Endodermal cell (in vitro differentiated cells): ENCODE measurements around the gene SRRM5. TPM values are rescaled to one million over a fixed set of nuclear protein-coding genes. Genes with fewer than 3 reads are reported as not detected.

Source experiments
- DNase-seq: peaks from one replicate; pipeline ENCODE4 v3.0.0-alpha.2; 2017
- H3K27ac ChIP-seq: 2 replicates; pipeline ENCODE4 v1.5.1; 2013; ENCODE audit warnings: mild to moderate bottlenecking, low read depth, low read length, moderate library complexity
- H3K27me3 ChIP-seq: 2 replicates; pipeline ENCODE4 v1.6.1; 2013; ENCODE audit warnings: mild to moderate bottlenecking, low read length, moderate library complexity; ENCODE audit not compliant: insufficient read depth, control insufficient read depth, poor library complexity, severe bottlenecking
- H3K36me3 ChIP-seq: 2 replicates; pipeline ENCODE4 v1.7.0; 2013; ENCODE audit warnings: mild to moderate bottlenecking, low read length, moderate library complexity; ENCODE audit not compliant: control insufficient read depth, insufficient read depth
- H3K4me1 ChIP-seq: one replicate; pipeline ENCODE4 v1.7.0; 2013; ENCODE audit warnings: low read length; ENCODE audit not compliant: control insufficient read depth, insufficient read depth
- H3K4me3 ChIP-seq: 2 replicates; pipeline ENCODE4 v1.5.1; 2013; ENCODE audit warnings: mild to moderate bottlenecking, low read length, moderate library complexity
- H3K9ac ChIP-seq: 2 replicates; pipeline ENCODE4 v1.6.1; 2013; ENCODE audit warnings: mild to moderate bottlenecking, low read length, moderate library complexity; ENCODE audit not compliant: poor library complexity, severe bottlenecking; ENCODE audit errors: extremely low read depth
- H3K9me3 ChIP-seq: 2 replicates; pipeline ENCODE4 v1.6.1; 2013; ENCODE audit warnings: mild to moderate bottlenecking, low read length, moderate library complexity; ENCODE audit not compliant: control insufficient read depth
- H3K27ac Mint-ChIP-seq: 2 replicates; pipeline ENCODE4 v1.8.0; 2020; ENCODE audit warnings: mixed read lengths
- H3K27me3 Mint-ChIP-seq: 2 replicates; pipeline ENCODE4 v1.8.0; 2021; ENCODE audit warnings: mild to moderate bottlenecking, mixed read lengths; ENCODE audit not compliant: insufficient read depth
- H3K36me3 Mint-ChIP-seq: 2 replicates; pipeline ENCODE4 v1.8.0; 2020; ENCODE audit warnings: low read depth, mixed read lengths
- H3K4me1 Mint-ChIP-seq: 2 replicates; pipeline ENCODE4 v1.8.0; 2020; ENCODE audit warnings: mixed read lengths
- H3K4me3 Mint-ChIP-seq: 2 replicates; pipeline ENCODE4 v1.8.0; 2020; ENCODE audit warnings: mild to moderate bottlenecking, moderate library complexity, mixed read lengths
- H3K9me3 Mint-ChIP-seq: 2 replicates; pipeline ENCODE4 v1.8.0; 2020; ENCODE audit warnings: mild to moderate bottlenecking, mixed read lengths
- CTCF ChIP-seq: fragments of 200-600 bp; sonication (generic); conservative IDR thresholded peaks from 2 replicates; pipeline ENCODE4 v1.5.0; 2021; ENCODE audit warnings: antibody characterized with exemption, mild to moderate bottlenecking
- WGBS, 2 experiments: methylation state at CpG; one replicate each; pipeline versions ENCODE4 v1.1.5 to v1.1.7; 2013; ENCODE audit warnings: missing lambda C conversion rate in 2 of 2, mixed read lengths in 1 of 2; ENCODE audit not compliant: insufficient coverage in 1 of 2, insufficient read length in 1 of 2; 5-methylcytosine and 5-hydroxymethylcytosine counted together
- total RNA-seq, 2 donors: library from RNA; stranded (reverse); fragmentation: NEBNext Ultra II Directional in 1 of 2; extraction: Animal tissue kit (Norgen Biotek cat#: 25700) in 1 of 2; gene quantifications; 2 replicates in 1 of 2; 3 replicates in 1 of 2; pipeline ENCODE4 v1.2.1, GENCODE V29; 2021

The SRRM5 gene
- total RNA-seq, 2 donors from 2014 or later: 0.35 to 0.37 TPM

DNA sequence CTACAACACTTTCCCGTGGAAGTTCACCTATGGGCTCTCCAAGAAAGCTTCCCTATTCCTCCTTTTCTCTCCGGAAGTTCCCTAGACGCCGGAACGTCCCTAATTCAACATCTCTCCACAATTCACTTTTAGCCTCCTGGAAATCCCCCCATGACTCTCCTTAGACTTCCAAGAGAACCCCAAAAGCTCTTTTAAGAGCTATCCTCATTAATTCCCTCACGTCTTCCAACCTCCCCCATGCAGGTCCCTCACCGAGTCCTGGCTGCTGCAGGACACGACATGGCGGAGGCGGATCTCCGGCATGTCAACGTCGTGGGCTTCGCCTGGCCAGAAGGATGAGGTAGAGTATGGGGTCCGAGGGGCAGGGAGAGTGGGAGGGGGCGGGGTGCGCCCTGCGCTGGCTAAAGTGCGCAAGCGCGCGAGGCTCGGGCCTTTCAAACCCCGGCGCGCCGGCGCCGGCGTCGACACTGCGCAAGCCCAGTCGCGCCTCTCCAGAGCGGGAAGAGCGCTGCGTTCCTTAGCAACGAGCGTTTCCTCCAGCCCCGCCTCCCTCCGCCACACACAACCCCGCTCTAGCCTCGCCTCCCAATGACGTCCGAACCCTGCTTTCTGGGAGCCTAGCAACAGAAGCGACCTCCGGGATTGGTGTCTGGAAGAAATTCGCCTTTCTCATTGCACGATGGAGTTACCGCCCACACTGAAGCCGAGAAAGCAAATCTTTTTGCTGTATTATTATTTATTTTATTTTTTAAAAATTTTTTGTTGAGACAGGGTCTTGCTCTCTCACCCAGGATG lies 36.5 kb upstream of the SRRM5 start, which contains the start of the genes PINLYP and XRCC1:
Gene PINLYP (plus strand): TSS at position 646 of the 795 bp plus-strand sequence. CDS start 1,391 bp downstream, outside the sequence.
Gene XRCC1 (minus strand): TSS at position 372 of the 795 bp plus-strand sequence. CDS start 69 bp downstream, at position 303.
- peaks cover 25% of the 10 kb centered on the region for H3K4me1 Mint-ChIP-seq
- H3K9ac ChIP-seq: peak within 1 kb of the TSS; percentile 91
- peak within 1 kb of the TSS; percentile 96 for H3K27ac Mint-ChIP-seq
- WGBS, 2 experiments: 1% methylated on average over 19 to 51 of the region's 51 CpGs
- H3K27ac ChIP-seq: peak within 1 kb of the TSS; percentile 50
- H3K9me3 Mint-ChIP-seq: no peaks in the 10 kb centered on the region
- no peaks in the 10 kb centered on the region for H3K27me3 ChIP-seq
- TF ChIP-seq CTCF: no peak
- DNase-seq: peak; percentile 99
- H3K4me1 ChIP-seq: peaks cover 4% of the 10 kb centered on the region
- peaks cover 21% of the 10 kb centered on the region for H3K36me3 ChIP-seq
- H3K4me3 ChIP-seq: peak within 1 kb of the TSS; percentile 99
- H3K9me3 ChIP-seq: no peaks in the 10 kb centered on the region
- peaks cover 5% of the 10 kb centered on the region for H3K27me3 Mint-ChIP-seq
- H3K36me3 Mint-ChIP-seq: peaks cover 26% of the 10 kb centered on the region
- peak within 1 kb of the TSS; percentile 94 for H3K4me3 Mint-ChIP-seq

DNA sequence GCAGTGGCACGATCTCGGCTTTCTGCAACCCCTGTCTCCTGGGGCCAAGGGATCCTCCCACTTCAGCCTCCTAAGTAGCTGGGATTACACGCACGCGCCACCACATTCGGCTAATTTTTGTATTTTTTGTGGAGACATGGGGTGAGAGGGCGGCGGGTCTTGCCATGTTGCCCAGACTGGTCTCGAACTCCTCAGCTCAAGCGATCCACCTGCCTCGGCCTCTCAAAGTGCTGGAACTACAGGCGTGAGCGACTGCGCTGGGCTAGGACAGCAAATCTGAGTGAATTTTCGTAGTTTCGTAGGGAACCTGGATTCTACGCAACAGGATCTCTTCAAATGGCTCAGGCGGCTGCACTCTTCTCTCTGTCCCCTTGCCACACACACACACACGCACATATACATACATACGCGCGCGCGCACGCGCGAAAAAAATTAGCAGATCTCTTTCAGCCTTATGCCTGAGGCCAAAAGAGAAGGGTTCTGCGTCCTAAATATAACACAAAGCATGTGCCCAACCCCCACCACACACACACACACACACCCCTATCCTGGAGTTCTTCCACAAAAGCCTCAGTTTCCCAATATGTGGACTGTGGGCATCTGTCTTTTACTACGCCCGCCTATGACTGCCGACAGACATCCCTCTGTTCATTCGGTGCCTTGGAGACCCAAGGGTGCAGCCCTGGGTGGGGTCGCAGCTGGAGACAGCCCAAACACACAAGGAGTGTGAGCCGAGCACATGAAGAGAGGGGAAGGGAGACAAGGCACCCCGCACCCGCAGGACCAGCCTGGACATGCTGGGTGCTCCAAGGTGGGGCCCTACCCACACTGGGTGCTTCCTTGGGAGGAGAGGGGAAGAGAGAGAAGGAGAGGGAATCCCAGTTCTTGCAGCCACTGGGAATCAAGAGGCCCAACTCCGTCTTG lies 35.7 kb upstream of the SRRM5 start:
- DNase-seq: no peak
- H3K4me3 ChIP-seq: peak overlapping the region; percentile 59
- peak overlapping the region; percentile 50 for H3K27ac ChIP-seq
- peaks cover 5% of the 10 kb centered on the region for H3K27me3 Mint-ChIP-seq
- H3K4me1 Mint-ChIP-seq: peaks cover 25% of the 10 kb centered on the region
- peak overlapping the region; percentile 96 for H3K27ac Mint-ChIP-seq
- H3K4me3 Mint-ChIP-seq: peak overlapping the region; percentile 94
- WGBS, 2 experiments: 86 to 89% methylated on average over 22 to 37 of the region's 37 CpGs
- no peaks in the 10 kb centered on the region for H3K9me3 Mint-ChIP-seq
- H3K27me3 ChIP-seq: no peaks in the 10 kb centered on the region
- no peaks in the 10 kb centered on the region for H3K9me3 ChIP-seq
- H3K9ac ChIP-seq: peak overlapping the region; percentile 33
- peaks cover 4% of the 10 kb centered on the region for H3K4me1 ChIP-seq
- H3K36me3 Mint-ChIP-seq: peaks cover 17% of the 10 kb centered on the region
- peaks cover 21% of the 10 kb centered on the region for H3K36me3 ChIP-seq
- TF ChIP-seq CTCF: no peak

DNA sequence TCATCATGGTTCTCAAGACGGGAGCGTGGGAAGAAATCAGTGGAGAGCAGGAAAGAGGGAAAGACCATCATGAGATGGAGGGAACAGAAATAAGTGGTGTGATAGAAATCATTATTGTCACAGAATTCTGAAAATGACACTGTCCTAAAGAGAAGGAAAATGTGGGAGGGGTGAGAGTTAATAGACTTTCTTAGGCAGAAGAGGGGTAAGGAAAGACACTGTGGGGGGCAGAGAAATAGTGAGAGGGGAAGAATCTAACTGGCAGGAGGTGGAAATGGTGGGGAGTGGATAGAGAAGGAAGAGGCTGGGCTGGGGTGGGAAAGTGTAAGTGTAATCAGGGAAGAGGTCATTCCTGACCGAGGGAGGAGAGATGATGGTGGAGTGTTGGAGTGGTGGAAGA lies 33.1 kb upstream of the SRRM5 start:
- peaks cover 5% of the 10 kb centered on the region for H3K36me3 ChIP-seq
- no peak overlapping the region for H3K27ac Mint-ChIP-seq
- WGBS, 2 experiments: 77 to 94% methylated on average over 3 of the region's 3 CpGs

More for the DNA sequence above, 33.1 kb upstream of the SRRM5 start:
- Histone ChIP-seq H3K9me3 (no peaks in the 10 kb centered on the region), H3K27ac (no peak overlapping the region), H3K4me3 (no peak overlapping the region), H3K27me3 (no peaks in the 10 kb centered on the region), H3K4me1 (peaks cover 4% of the 10 kb centered on the region), H3K9ac (no peak overlapping the region)
- H3K4me1 Mint-ChIP-seq: peaks cover 34% of the 10 kb centered on the region
- no peaks in the 10 kb centered on the region for H3K9me3 Mint-ChIP-seq
- no peak for TF ChIP-seq CTCF
- H3K4me3 Mint-ChIP-seq: peak overlapping the region; percentile 78
- peaks cover 5% of the 10 kb centered on the region for H3K27me3 Mint-ChIP-seq
- no peak for DNase-seq
- H3K36me3 Mint-ChIP-seq: peaks cover 7% of the 10 kb centered on the region
